ENCODE results near the gene TTC23. TPM values are rescaled to one million over a fixed set of nuclear protein-coding genes. Genes with fewer than 3 reads are reported as not detected.

Gene TTC23
- total RNA-seq, 1 donor from 2014 or later: 11.2 TPM

DNA sequence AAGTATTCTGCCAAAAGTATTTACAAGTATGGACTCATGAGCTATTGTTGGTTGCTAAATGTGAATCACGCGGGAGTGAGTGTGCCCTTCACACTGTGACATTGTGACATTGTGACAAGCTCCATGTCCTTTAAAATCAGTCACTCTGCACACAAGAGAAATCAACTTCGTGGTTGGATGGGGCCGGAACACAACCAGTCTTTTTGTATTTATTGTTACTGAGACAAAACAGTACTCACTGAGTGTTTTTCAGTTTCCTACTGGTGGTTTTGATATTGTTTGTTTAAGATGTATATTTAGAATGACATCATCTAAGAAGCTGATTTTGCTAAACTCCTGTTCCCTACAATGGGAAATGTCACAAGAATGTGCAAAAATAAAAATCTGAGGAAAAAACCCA lies 114.2 kb downstream of the TTC23 start:
- no peak for DNase-seq

DNA sequence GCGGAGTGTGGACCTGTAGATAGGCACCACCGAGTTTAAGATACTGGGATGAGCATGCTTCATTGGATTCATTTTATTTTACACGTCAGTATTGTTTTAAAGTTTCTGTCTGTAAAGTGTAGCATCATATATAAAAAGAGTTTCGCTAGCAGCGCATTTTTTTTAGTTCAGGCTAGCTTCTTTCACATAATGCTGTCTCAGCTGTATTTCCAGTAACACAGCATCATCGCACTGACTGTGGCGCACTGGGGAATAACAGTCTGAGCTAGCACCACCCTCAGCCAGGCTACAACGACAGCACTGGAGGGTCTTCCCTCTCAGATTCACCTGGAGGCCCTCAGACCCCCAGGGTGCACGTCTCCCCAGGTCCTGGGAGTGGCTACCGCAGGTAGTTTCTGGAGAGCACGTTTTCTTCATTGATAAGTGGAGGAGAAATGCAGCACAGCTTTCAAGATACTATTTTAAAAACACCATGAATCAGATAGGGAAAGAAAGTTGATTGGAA lies 115.0 kb downstream of the TTC23 start:
- DNase-seq: no peak

DNA sequence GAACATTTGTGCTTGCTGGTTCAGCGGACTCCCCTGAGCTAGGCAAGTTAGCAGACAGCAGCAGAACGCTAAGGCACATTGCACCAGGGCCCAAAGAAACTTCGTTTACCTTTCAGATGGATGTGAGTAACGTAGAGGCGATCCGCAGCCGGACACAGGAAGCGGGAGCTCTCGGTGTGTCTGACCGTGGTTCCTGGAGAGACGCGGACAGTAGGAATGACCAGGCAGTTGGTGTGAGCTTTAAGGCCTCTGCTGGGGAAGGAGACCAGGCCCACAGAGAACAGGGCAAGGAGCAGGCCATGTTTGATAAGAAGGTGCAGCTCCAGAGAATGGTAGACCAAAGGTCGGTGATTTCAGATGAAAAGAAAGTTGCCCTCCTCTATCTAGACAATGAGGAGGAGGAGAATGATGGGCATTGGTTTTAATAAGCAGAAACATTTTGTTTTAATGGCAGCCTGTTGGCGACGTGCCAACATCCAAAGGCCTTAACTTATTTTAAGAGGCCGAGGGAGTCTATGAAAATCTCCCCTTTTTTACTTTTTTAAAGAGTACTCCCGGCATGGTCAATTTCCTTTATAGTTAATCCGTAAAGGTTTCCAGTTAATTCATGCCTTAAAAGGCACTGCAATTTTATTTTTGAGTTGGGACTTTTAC lies 116.6 kb downstream of the TTC23 start:
- no peak for DNase-seq

DNA sequence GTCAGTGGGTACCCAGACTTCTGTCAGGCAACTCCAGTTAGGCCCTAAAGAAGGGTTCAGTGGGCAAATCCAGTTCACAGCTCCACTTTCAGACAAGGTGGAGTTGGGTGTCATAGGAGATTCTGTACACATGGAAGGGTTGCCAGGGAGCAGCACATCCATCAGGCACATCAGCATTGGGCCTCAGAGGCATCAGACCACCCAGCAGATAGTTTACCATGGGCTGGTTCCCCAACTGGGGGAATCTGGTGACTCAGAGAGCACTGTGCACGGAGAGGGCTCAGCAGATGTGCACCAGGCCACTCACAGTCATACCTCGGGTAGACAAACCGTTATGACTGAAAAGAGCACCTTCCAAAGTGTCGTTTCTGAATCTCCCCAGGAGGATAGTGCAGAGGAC lies 117.3 kb downstream of the TTC23 start:
- DNase-seq: no peak

DNA sequence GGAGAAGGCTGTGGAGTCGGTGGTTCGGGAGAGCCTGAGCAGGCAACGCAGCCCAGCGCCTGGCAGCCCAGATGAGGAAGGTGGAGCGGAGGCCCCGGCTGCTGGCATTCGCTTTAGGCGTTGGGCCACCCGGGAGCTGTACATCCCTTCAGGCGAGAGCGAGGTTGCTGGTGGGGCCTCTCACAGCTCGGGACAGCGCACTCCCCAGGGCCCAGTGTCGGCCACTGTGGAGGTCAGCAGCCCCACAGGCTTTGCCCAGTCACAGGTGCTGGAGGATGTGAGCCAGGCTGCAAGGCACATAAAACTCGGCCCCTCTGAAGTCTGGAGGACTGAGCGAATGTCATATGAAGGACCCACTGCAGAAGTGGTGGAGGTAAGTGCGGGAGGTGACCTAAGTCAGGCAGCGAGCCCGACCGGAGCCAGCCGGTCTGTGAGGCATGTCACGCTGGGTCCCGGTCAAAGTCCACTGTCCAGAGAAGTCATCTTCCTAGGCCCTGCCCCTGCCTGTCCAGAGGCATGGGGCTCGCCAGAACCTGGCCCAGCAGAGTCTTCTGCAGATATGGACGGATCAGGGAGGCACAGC lies 117.8 kb downstream of the TTC23 start:
- DNase-seq: no peak

DNA sequence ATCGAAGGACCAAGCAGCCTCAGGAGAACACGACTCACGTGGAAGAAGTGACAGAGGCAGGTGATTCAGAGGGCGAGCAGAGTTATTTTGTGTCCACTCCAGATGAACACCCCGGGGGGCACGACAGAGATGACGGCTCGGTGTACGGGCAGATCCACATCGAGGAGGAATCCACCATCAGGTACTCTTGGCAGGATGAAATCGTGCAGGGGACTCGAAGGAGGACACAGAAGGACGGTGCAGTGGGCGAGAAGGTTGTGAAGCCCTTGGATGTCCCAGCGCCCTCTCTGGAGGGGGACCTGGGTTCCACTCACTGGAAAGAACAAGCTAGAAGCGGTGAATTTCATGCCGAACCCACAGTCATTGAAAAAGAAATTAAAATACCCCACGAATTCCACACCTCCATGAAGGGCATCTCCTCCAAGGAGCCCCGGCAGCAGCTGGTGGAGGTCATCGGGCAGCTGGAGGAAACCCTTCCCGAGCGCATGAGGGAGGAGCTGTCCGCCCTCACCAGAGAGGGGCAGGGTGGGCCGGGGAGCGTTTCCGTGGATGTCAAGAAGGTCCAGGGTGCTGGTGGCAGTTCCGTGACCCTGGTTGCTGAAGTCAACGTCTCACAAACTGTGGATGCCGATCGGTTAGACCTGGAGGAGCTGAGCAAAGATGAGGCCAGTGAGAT lies 118.5 kb downstream of the TTC23 start:
- DNase-seq: no peak

DNA sequence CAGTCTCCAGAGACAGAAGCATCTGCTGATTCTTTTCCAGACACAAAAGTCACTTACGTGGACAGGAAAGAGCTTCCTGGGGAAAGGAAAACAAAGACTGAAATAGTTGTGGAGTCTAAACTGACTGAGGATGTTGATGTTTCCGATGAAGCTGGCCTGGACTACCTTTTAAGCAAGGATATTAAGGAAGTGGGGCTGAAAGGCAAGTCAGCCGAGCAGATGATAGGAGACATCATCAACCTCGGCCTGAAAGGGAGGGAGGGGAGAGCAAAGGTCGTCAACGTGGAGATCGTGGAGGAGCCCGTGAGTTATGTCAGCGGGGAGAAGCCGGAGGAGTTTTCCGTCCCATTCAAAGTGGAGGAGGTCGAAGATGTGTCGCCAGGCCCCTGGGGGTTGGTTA lies 119.1 kb downstream of the TTC23 start:
- DNase-seq: no peak

DNA sequence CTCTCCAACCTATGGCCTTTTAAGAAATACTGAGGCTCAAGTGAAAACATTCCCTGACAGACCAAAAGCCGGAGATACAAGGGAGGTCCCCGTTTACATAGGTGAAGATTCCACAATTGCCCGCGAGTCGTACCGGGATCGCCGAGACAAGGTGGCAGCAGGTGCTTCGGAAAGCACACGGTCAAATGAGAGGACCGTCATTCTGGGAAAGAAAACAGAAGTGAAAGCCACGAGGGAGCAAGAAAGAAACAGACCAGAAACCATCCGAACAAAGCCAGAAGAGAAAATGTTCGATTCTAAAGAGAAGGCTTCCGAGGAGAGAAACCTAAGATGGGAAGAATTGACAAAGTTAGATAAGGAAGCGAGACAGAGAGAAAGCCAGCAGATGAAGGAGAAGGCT lies 119.7 kb downstream of the TTC23 start:
- DNase-seq: no peak

DNA sequence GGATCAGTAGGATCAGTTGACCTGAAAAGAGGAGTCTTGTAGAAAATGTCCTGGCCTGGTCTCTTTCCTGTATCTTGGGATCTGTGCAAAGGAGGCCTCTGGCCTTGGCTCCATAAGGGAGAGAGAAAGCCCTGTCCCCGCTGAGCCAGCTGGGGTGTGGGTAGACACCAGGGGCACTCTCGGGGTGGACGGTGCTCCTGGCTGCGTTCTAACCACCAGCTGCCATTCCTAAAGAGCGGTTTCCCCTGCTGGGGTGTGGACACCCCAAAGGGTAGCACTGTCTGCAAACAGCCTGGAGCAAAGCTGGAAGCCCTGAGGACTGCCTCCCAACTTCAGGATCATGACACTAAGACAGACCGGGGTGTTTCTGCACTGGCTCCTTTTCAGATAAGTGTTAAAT lies 121.0 kb downstream of the TTC23 start:
- no peak for DNase-seq

DNA sequence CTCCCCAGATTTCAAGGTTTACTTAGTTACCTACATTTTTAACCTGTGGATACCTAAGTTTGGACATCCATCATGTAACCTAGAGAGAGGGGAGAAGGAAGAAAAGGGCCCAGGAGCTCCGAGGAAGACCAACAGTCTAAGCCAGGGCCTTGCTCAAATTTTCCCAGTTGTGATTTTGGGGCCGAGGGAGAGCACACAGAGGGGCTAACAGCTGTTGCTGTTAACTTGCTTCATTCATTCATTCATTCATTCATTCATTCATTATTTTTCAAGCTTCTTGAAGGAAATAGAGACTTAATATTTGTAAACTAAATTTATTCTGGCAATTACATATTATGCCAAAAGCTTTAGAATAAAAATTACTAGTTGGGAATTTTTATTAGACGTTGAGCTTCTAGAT lies 121.6 kb downstream of the TTC23 start:
- DNase-seq: no peak

DNA sequence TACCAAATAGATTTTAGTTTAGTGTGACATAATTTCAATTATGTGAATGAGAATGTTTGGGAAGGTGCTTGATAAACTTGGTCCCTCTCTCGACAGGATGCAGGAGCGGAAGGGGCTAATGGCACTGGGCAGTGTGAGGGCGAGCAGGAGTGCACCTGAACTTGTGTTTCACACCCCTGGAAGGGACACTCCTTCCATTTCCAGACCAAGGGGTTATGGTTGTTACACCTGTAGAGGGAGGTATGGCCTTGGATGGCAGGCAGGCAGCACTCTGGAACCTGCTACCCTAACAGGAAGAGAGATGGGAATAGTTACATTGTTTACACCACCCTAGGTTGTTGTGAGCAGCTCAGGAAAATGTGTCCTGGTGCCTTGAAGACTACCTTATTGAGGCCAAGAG lies 122.5 kb downstream of the TTC23 start:
- no peak for DNase-seq

DNA sequence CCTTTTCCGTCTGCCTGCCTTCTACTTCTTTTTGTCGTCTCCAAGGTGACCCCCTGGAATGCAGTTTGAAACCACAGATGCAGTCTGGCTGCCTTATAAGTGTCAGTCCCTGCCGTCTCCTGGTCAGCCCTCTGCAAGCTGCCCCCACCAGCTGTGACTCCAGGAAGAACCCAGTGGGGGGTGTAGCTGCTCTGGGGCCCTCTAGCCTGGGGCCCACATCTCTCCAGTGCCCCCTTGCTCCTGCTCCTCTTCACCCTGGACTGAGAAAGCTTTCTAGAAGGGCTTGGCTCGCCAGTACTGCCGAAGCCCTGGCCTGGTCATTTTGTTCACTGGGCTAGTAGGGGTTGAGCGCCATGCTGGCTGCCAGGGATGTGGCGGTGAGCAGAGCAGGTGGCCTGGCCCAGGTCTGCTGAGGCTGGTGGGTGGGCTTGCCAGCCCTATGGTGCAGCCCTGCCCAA lies 123.2 kb downstream of the TTC23 start:
- DNase-seq: no peak

DNA sequence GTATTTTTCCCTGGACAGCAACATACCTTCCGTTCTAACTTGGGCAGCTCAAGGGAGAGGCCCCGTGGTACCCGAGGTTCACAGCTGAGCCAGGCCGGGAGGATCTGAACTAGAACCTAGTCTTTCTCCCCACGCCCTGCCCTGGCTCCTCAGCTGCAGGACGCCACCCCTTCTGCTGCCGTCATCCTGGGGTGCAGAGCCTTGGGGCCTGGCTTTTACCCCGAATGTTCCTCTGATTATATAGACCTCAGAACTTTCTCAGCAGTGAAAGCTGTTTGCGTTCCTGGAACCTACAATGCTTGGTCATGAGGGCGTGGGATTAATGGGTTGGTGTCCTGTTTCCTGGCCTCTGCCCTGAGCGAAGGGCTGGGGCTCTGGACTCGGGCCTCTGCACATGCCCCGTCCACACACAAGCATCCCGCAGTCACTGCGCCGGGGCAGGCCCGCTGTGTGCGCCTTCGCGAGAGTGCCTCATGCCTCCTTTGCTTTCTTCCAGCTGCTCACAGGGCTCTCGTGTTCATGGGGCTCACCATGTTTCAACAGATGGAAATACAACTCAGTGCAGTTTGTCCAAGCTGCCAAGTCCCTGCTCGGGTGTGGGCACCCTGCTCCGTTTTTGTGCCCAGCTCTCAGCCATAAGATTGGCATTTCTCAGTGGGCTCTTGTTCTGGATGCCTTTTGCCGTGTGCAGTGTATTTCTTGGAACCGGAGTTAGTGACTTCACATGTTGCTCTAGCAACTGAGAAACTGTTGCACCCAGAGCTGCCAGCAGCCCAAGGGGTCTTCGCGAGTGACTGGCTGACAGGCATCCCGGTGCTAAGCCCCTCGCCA lies 124.1 kb downstream of the TTC23 start:
- DNase-seq: no peak

DNA sequence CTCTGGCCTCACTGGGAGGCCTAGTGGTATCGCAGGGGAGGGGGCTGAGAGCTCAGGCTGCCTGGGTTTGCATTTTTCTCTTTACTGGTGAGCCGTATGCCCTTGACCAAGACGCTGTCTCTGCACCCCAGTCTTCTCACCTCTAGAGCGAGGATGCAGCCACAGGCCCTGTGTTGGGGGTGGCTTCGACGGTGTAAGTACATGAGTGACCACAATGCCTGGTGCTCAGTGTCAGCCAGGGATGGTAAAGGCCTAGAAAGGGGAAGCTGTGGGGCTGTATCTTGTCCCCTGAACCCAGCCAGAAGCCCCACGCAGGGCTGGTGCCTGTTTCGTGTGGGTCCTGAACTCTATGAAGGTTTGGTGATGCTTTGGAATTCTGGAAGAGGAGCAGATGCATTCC lies 124.7 kb downstream of the TTC23 start:
- no peak for DNase-seq

DNA sequence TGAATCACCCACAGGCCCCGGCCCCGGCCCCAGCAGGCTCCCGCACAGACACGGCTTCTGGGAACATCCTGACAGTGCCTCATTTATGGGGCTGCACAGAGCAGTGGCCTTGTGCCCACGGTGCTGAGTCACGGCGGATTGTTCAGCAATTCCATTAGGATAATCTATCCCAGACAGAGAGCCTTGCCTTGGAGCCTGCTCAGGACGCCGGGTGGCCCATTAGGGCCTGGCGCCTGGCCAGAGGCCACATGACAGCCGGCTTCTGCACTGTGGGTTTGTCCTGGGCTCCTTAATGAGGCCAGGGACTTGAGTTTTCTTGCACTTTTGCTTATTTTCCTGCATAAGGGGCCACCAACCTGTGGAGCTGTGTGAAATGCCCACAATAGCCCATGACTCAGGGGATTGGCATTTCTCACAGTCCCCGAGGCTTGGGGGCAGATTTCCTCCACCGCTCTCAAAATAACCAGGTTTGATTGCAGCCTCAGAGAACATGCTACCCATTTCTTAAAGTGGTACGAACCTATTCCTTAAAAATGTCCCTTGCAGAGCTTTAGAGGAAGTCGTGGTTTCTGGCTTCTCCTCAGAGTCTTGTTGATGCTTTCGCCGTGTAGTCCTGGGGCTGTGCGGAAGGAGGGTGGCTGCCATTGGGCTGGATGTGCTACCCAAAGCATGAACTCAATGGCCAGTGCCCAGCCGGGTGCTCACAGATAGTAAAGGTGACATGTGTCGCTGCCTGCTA lies 125.5 kb downstream of the TTC23 start:
- DNase-seq: peak; percentile 88

DNA sequence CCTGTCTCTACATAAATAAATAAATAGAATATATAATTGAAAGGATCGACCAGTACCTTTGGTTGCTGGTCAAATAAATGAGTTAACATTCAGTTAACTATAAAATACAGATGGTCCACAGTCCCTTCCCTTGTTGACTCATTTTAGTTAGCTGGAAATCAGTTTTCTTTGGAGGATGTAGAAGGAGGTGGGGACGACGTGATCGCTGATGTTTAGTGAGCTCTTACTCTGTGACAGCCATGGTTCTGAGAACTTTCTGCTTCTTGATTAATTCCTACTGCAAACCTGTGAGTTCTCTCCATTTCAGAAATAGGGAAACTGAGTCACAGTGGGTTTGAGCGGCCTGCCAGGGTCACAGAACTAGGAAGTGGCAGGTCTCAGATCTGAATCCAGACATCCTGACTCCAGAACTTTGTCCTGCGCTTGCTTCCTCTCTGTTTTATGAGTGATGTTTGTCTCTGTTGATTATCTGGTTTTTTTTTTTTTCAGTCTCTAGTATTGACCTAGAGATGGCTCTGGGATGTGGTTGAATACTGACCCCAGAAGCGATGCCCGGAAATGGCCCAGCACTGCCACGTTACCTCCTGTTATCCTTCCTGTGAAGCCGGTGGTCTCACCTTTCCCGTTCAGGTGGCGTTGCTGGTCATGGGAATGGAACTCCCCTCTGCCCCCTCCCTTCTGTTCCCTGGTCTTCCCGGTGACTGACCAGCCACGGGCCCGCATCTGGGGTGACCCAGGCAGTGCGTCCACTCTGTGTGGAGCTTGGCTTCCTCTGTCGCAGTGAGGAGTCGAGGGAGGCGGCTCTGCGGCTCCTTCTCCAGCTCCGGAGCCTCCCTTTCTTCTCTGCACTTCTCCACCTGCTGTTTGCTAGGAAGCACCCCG lies 126.3 kb downstream of the TTC23 start:
- no peak for DNase-seq

DNA sequence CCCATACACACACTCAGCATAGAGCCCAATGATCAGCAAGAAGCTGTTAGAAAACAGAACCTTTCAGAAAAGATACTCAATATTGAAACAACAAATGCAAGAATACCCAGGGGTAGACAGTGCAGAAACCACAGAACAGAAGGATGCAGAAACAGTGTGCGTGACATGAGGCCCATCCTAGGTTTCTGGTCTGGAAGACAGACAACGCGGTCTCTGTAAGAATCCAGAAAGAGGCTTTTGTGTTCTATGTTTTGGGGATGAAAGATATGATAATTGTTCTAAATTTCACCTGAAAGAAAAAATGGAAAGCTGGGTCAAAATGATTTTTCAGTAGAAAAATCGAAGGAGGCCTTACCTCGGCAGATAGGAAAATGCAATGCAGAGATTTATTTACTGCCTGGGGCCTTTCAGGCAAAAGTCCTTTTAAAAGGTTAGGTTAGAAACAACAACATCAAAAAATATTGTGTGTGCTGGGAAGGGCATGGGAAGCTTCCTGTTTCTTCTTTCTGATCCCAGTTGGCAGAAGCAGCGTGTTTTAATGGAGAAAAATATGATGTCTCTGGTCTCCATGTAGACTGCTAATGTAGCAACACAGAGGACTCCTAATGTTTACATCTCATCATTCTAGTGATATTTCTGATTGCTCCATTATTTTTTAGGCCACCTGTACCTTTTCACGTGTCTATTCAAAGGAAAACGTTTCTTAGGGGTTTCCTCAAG lies 127.5 kb downstream of the TTC23 start:
- no peak for DNase-seq

DNA sequence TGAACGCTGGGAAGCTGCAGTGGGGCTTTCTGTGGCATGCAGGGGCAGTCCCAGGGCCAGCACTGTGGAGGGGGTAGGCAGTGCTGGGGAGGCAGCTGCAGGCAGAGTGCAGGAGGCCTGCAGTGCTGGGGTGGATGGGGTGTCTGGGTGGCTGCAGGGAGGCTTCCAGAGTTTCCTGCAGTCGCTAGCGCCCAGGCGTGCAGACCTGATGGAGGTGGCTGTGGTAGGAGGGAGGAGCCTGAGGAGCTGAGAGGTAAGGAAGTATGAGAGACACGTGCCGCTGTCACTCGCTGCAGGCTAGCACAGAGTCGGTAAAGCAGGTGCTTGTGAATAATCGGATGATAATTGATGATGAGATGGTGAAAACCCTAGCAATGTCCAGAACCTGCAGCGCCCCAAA lies 128.2 kb downstream of the TTC23 start:
- DNase-seq: no peak

DNA sequence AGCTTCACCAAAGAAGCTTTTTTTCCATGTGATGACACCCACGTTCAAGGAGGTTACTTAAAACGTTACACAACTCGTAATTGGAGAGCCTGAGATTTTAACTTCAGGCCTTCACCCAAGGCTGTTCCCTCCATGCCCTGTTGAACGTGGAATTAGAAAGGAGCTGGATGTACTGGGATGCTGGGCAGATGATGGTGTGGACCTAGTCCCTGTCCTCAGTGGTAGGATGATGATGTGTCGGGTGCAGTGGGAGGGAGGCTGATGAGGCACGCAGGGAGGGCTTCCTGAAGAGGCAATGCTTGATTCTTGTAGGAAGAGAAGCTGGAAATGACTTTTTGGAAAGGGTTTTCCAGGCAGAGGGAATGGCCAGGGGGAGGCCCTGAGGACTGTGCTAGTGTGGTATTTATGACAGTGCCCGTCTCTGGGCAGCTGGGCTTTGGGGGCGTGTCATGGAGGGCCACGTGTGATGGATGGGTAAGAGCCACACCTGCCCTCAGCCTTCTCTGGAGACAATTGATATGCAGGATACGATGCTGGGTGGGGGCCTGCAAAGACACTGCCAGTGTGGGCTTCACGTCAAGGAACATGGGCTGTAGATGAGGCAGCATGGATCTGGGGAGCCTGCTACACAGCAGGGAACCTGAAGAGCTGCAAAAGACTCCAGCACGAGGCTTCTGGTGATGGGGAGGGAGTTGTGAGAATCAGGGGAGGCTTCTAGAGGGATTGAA lies 129.2 kb downstream of the TTC23 start:
- no peak for DNase-seq

Data from occipital lobe (tissue), 2 donors.